ENCODE data around the gene ATXN2.

DNA sequence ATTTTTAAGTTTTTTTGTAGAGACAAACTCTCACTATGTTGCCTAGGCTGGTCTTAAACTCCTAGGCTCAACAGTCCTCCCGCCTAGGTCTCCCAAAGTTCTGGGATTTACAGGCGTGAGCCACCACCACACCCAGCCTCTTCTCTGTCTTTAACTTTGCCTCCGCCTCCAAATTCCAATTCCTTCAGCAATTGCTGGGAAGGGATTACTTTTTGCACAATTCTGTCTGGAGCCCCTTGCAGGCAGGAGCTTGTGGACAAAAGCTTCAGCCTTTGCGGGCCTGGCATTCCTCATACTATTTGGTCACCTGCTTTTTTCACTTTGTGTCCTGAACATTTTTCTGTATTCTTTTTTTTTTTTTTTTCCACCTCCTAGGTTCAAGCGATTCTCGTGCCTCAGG lies 167.3 kb downstream of the ATXN2 start:
- TF ChIP-seq SPI1 (IDR thresholded peaks at IDR 0.05; ENCODE audit: low read depth, low read length) = no peak
- no peak for TF ChIP-seq POLR2A (IDR thresholded peaks at IDR 0.05; ENCODE audit: low read depth, low read length)
